ENCODE results near the gene POM121L2. TPM values are rescaled to one million over a fixed set of nuclear protein-coding genes. Genes with fewer than 3 reads are reported as not detected.

Gene POM121L2
- total and polyA plus RNA-seq, 10 of the 15 experiments (the other 5 are each of a cell fraction or from before 2014, with no cell fraction given): 0.04 TPM; not detected in 9

DNA sequence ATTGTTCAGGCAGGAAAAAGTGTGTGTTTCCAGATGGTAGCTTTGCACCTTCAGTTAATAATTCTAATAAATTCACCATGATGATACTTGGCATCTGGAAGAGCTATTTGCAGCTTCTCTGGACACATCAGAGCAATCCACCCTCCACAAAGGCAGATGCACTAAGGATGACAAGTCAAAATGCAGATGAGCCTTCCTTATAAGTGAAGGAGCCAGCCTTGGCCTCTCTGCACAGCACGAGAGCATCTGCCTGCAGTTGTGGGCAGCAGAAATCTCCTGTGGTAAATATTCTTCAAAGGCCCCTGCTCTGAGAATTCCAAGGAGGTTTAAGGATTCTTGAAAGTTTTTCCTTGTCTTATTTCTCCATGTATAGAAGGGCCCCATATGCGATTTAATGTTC, 6.9 kb upstream of the POM121L2 start (continued):
- TF ChIP-seq CTCF (IDR thresholded peaks at IDR 0.05 in 2 of 3, conservative IDR thresholded peaks at IDR 0.05 in 1 of 3; ENCODE audit: control insufficient read depth in 2 of 3, extremely low read depth in 1 of 3, insufficient read depth in 1 of 3, low read depth in 3 of 3, low read length in 3 of 3) (no peak), BACH1 (IDR thresholded peaks at IDR 0.05; ENCODE audit: borderline replicate concordance) (no peak)

DNA sequence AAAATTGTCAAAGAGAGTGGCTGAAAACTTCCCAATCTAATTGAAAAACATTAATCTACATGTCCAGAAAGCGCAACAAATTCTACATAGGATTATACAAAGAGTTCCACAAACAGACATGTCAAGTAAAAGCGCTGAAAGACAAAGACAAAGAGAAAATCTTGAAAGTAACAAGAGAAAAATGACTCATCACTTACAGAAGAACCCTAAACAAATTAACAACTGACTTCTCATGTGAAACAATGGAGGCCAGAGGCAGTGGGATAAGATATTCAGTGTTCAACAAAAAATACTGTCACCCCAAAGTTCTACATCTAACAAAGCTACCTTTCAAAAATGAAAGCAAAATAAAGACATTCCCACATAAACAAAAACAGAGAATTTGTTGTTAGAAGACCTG, 2.0 kb upstream of the POM121L2 start:
- Histone ChIP-seq H2AFZ (ENCODE audit: control insufficient read depth, low read depth, low read length) (no peak overlapping the region), H3K27ac (ENCODE audit: control insufficient read depth, insufficient read depth) (no peak overlapping the region), H4K20me1 (ENCODE audit: control insufficient read depth, insufficient read depth) (no peaks in the 10 kb centered on the region), H3K27me3 (replicated peaks in 1 of 2; ENCODE audit: control insufficient read depth in 2 of 2, insufficient read depth in 2 of 2, low read length in 1 of 2) (no peaks in the 10 kb centered on the region; a peak in 2 of 4 replicates), H3K79me2 (ENCODE audit: control insufficient read depth, insufficient read depth, low read length) (no peaks in the 10 kb centered on the region), H3K36me3 (ENCODE audit: control insufficient read depth in 2 of 2, insufficient read depth in 2 of 2, low read length in 1 of 2) (no peaks in the 10 kb centered on the region), H3K4me1 (ENCODE audit: control insufficient read depth, insufficient read depth, low read length) (0 out of 2 replicates have a peak, but pooled peaks cover 5% of the 10 kb centered on the region), H3K9ac (ENCODE audit: control insufficient read depth, insufficient read depth, low read length) (no peak overlapping the region), H3K4me2 (ENCODE audit: control insufficient read depth, insufficient read depth) (no peak overlapping the region), H3K9me3 (replicated peaks; ENCODE audit: control insufficient read depth, insufficient read depth, low read length) (no peaks in the 10 kb centered on the region), H3K4me3 (no peak overlapping the region)
- no TSS peak for BruUV-seq (replicated peaks)
- ATAC-seq (no peak), FAIRE-seq (no peak), DNase-seq (ENCODE audit: low read depth, low spot score) (no peak)
- in situ Hi-C loops (cut with MboI): loop anchor here (10.0 kb wide), 1 partner anchor 471 kb away; no protein-coding TSS in a partner anchor
- ChIA-PET CTCF (interaction anchor here (0.7 to 3.2 kb wide), 7 partner anchors 205 to 482 kb away, joined by 3 to 28 read pairs (median 4); no protein-coding TSS in a partner anchor), SMC1A (ENCODE audit: uncharacterized antibody, unreplicated experiment) (interaction anchor here (1.3 to 1.9 kb wide), 3 partner anchors 438 to 484 kb away, joined by 3 to 9 read pairs (median 3); no protein-coding TSS in a partner anchor), RAD21 (ENCODE audit: unreplicated experiment) (no interaction called here), POLR2A (interaction anchor here (0.6 kb wide), 1 partner anchor 453 kb away, joined by 3 read pairs; no protein-coding TSS in a partner anchor)
- intact Hi-C loops (cut with micrococcal nuclease; ENCODE audit: unreplicated experiment): loop anchor here (5.0 kb wide), 3 partner anchors 163 to 438 kb away; no protein-coding TSS in a partner anchor
- WGBS (ENCODE audit: insufficient coverage, insufficient replicate concordance, low lambda C conversion rate, missing lambda C conversion rate): 90% methylated on average over 2 of the region's 2 CpGs
- TF ChIP-seq NFYB (IDR thresholded peaks at IDR 0.05; ENCODE audit: insufficient read depth, low read depth, low read length): no peak
- no peak for TF ChIP-seq SMAD5 (IDR thresholded peaks at IDR 0.05; ENCODE audit: low read depth)
- no peak for TF ChIP-seq HCFC1 (IDR thresholded peaks at IDR 0.05; ENCODE audit: low read length)
- no peak for TF ChIP-seq IKZF2 (IDR thresholded peaks at IDR 0.05)
- TF ChIP-seq EP300 (IDR thresholded peaks at IDR 0.05; ENCODE audit: borderline replicate concordance in 1 of 2, control insufficient read depth in 1 of 2, low read depth in 2 of 2, low read length in 2 of 2): no peak
- no peak for TF ChIP-seq MEF2A (IDR thresholded peaks at IDR 0.05; ENCODE audit: insufficient read depth, low read depth, low read length)
- TF ChIP-seq POU2F2 (IDR thresholded peaks at IDR 0.05; ENCODE audit: borderline replicate concordance, low read depth, low read length): no peak
- no peak for TF ChIP-seq POLR2A (IDR thresholded peaks at IDR 0.05; ENCODE audit: low read depth, low read length)
- no peak for TF ChIP-seq IRF5 (IDR thresholded peaks at IDR 0.05; ENCODE audit: borderline replicate concordance)
- TF ChIP-seq, protein P1, sequence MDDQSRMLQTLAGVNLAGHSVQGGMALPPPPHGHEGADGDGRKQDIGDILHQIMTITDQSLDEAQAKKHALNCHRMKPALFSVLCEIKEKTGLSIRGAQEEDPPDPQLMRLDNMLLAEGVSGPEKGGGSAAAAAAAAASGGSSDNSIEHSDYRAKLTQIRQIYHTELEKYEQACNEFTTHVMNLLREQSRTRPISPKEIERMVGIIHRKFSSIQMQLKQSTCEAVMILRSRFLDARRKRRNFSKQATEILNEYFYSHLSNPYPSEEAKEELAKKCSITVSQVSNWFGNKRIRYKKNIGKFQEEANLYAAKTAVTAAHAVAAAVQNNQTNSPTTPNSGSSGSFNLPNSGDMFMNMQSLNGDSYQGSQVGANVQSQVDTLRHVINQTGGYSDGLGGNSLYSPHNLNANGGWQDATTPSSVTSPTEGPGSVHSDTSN (IDR thresholded peaks at IDR 0.05; ENCODE audit: insufficient replicate concordance, low read depth, low read length): no peak
- TF ChIP-seq NR2C1 (IDR thresholded peaks at IDR 0.05): no peak
- TF ChIP-seq, protein P2, sequence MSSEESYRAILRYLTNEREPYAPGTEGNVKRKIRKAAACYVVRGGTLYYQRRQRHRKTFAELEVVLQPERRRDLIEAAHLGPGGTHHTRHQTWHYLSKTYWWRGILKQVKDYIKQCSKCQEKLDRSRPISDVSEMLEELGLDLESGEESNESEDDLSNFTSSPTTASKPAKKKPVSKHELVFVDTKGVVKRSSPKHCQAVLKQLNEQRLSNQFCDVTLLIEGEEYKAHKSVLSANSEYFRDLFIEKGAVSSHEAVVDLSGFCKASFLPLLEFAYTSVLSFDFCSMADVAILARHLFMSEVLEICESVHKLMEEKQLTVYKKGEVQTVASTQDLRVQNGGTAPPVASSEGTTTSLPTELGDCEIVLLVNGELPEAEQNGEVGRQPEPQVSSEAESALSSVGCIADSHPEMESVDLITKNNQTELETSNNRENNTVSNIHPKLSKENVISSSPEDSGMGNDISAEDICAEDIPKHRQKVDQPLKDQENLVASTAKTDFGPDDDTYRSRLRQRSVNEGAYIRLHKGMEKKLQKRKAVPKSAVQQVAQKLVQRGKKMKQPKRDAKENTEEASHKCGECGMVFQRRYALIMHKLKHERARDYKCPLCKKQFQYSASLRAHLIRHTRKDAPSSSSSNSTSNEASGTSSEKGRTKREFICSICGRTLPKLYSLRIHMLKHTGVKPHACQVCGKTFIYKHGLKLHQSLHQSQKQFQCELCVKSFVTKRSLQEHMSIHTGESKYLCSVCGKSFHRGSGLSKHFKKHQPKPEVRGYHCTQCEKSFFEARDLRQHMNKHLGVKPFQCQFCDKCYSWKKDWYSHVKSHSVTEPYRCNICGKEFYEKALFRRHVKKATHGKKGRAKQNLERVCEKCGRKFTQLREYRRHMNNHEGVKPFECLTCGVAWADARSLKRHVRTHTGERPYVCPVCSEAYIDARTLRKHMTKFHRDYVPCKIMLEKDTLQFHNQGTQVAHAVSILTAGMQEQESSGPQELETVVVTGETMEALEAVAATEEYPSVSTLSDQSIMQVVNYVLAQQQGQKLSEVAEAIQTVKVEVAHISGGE (CRISPR knock-in tag; IDR thresholded peaks at IDR 0.05): no peak
- TF ChIP-seq NBN (IDR thresholded peaks at IDR 0.05): no peak

All from GM12878 (cell line).